GM21529 (cell line): ENCODE measurements around the gene NR2C2.
A peak's percentile ranks its signal among the peaks of the same experiment; 100 is the strongest.
"Not testable (repeated sequence)": the region's sequence is repeated elsewhere in the genome, so short reads cannot be mapped to it uniquely, and the experiment has no call there.

Source experiments
- ATAC-seq: cut with Tn5 transposase; IDR thresholded peaks from one replicate; pipeline ENCODE4 v1.9.1; 2021; ENCODE audit not compliant: unreplicated experiment

Gene NR2C2

GRCh38 chr3:14947100-14947885 lies at the start of gene NR2C2:
NR2C2 (plus strand) TSS chr3:14947583; CDS start chr3:15003915, 56,332 bp downstream.
- ATAC-seq = peak; percentile 63

GRCh38 chr3:14898929-14899328 lies 48.5 kb upstream of the NR2C2 start:
- ATAC-seq = no peak

GRCh38 chr3:14899993-14900618 lies 47.3 kb upstream of the NR2C2 start:
- no peak for ATAC-seq

DNA sequence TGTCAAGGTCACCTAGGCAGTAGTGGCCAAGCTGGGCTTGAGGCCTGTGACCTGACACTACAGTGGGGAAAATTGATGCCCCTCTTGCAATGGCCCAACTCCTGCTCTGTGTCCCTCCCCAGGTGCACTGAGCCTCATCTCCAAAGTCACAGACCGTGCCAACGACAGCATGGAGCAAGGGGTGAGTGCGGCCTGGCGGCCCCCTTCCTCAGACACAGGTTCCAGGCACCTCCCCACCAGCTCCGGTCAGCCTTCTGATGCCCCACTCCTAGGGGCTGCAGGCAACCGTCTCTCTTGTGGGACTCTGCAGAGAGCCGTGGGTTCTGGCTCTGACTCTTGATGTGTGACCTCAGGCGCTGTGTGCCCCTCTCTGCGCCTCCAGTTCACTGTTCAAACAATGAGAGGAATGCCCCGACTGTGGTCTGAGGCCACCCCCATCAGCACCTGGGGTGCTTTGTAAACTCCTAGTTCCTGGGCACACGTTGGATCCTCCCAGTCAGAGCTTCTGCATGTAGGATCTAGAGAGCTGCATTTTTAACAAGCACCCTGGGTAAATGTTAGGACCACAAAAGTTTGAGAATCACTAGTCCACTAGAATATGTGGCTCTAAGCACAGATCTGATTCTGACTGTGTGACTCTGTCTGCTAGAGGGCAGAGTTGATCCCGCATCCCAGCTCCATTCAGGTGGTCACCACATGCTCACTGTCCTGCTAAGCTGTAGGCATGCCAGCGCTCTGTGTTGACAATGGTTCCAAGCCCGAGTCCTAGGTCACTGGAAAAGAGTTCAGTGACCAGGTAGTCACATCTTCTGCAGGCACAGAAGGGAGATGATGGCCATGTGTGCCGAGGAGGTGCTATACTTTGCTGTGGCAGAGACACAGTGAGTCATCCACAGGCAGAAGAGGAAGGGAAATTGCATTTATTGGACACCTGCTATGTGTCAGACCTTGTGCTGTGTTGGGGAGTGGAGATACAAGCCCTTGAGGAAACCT lies 46.2 kb upstream of the NR2C2 start:
- no peak for ATAC-seq

- no peak for ATAC-seq
These were observed 44.7 kb upstream of the NR2C2 start for GRCh38 chr3:14902719-14903118.

DNA sequence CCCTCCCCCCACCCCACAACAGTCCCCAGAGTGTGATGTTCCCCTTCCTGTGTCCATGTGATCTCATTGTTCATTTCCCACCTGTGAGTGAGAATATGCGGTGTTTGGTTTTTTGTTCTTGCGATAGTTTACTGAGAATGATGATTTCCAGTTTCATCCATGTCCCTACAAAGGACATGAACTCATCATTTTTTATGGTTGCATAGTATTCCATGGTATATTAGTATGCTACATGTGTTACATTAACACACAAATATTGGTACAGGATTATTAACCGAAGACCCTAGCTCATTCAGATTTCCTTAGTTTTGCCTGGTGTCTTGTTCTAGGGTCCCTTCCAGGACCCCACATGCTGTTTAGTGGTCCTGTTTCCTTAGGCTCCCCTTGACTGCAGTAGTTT lies 43.9 kb upstream of the NR2C2 start:
- not testable (repeated sequence) for ATAC-seq

GRCh38 chr3:14905055-14905657 lies 42.2 kb upstream of the NR2C2 start:
- no peak for ATAC-seq

GRCh38 chr3:14906355-14906971 lies 40.9 kb upstream of the NR2C2 start:
- no peak for ATAC-seq

GRCh38 chr3:14907043-14907966 lies 40.1 kb upstream of the NR2C2 start:
- no peak for ATAC-seq

GRCh38 chr3:14909250-14909649 lies 38.1 kb upstream of the NR2C2 start:
- ATAC-seq = no peak

DNA sequence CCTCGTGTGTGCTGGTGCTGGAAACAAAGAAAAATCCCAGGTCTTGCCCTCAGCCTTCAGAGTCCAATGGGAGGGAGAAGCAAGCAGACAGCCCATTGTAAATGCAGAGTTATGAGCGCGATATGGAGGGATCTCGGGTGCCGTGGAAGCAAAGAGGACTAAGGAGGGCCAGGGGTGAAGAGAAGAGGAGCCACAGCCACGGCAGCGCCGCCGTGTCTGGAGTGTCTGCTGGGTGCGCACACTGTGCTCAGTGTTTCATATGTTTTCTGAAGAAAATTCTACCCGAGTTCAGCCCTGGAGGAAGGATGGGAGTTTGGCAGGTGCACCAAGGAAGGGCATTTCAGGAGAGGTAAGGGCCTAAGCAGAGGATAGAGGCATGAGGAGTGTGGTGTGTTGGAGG lies 35.7 kb upstream of the NR2C2 start:
- ATAC-seq = no peak

- no peak for ATAC-seq
These were observed 34.1 kb upstream of the NR2C2 start for GRCh38 chr3:14913071-14913925.

- no peak for ATAC-seq
These were observed 33.2 kb upstream of the NR2C2 start for GRCh38 chr3:14913926-14914778.

- no peak for ATAC-seq
These were observed 32.6 kb upstream of the NR2C2 start for GRCh38 chr3:14914779-14915117.

- no peak for ATAC-seq
These were observed 31.7 kb upstream of the NR2C2 start for GRCh38 chr3:14915636-14916222.

DNA sequence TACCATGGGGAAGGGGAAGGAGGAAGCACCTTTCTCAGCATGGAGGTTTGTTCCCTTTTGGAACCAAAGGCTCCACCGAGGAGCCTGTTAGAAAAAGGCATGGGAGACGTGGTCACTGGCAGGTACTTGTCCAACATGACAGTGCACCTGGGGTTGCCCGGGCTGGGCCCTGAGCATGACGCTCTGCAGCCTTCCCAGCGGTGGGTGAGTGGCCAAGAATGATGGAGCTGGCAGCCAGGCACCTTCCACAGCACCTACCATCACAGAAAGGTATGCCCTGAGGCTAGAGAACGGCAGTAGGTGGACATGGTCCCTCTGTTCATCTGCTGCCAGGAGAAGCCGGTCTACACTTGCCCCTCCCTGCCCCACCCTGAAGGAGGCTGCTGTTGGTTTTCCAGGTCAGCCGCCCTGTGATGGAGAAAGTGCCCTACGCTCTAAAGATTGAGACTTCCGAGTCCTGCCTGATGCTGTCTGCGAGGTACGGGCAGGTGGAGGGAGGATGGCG lies 29.0 kb upstream of the NR2C2 start:
- ATAC-seq = no peak

- no peak for ATAC-seq
These were observed 26.8 kb upstream of the NR2C2 start for GRCh38 chr3:14920536-14920935.
